Activated CD8-positive, alpha-beta memory T cell treated with anti-CD3 and anti-CD28 coated beads for 24 hours (primary cell): ENCODE results near the gene ATF3.
"Not testable (repeated sequence)": the region's sequence is repeated elsewhere in the genome, so short reads cannot be mapped to it uniquely, and the experiment has no call there.

Source experiments
- DNase-seq: peaks from one replicate; pipeline ENCODE4 v3.0.0-alpha.2; 2020

The ATF3 gene

DNA sequence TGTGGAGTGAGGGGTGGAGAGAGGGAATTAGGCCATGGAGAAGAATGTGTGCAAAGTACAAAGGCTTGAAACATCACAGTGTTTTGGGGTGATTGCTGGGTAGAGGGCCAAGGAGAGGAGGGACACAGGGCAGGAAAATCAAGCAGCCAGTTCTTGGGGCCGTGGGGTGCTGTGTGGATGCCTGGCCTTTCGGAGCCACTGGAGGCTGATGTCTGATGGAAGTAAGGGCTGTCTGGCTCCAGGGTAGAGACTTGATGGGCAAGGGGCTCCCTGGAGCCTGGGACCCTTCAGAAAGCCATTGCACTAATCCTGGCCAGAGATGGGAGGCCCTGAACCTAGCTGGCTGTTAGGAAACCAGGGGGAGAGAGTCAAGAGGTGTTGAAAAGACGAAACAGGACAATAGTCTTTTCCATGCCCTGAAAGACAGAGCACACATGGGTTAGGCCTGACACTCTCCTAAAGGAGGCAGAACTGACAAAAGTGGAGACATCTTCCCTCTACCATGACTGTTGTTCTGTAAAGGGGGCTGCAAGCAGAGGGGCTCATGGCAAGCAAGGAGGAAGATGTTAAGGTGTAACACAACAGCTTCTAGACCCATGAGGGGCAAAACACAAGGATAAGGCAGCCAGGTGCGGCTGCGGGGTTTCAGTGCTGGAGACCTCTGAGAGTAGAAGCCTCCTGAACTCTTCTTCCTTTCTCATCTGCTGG lies 21.0 kb downstream of the ATF3 start:
- no peak for DNase-seq

DNA sequence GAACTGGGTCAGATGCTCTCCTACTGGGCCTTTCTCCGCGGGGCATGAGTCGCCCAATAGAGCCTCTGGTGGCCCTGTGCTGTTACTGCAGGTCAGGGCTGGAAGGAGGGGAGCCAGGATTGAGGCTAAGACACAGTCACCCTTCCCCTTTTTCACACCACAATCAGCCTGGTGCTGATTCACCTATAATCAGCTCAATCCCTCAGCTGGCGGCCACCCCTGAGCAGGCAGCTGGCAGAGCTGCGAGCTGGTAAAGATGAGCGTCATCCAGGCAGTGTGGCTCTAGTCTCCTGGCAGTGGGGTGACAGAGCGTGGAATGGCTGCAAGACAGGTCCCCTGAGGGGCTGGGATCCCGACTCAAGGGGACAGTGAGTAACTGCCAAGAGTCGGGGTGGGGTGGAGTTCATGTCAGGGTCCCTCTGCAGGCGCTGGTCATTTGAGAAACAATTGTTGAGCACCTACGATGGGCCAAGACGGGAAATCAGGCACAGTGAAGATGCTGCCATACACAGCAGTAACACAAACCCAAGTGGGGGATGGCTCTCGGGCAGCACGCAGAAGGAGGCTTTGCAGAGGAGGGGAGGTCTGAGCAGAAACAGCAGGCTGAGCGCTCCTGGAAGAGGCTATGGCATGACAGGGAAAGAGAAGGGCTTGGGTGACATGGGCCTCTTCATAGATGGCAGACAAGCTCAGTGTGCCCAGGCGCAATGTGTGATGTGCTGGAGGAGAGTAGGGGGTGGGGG lies 21.8 kb downstream of the ATF3 start:
- DNase-seq = peak; percentile 83

DNA sequence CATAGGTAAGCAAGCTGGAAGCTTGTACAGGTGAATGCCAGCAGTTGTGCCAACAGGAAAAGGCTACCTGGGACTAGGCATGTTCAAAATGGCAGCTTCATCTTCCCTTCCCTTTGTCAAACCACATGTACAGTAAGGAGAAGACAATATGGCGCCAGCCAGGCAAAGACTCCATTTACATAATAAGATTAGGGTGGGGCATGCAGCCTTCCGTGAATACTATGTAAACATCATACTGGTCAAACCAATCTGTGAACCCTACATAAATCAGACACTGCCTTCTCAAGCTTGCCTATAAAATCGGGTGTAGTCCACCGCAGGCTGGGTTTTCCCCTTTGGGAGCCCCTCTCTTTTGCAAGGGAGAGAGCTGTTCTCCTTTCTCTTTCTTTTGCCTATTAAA lies 24.6 kb downstream of the ATF3 start:
- DNase-seq = no peak

DNA sequence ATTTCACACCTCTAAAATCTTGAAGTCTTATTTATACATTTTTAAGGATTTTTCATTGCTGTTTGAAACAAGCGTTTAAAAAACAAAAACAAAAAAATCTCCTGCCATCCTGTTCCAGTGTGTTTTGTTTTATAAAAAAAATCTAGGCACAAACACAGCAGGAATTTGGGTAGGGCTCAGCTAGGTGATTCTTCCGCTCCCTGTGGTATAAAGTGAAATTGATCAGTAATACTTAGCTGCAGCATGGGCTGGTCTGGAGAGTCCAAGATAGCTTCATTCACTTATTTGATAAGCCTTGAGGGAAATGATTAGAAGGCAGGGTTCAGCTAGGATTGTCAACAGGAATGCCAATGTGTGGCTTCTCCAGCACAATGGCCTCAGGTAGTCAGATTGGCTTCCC lies 25.7 kb downstream of the ATF3 start:
- no peak for DNase-seq

DNA sequence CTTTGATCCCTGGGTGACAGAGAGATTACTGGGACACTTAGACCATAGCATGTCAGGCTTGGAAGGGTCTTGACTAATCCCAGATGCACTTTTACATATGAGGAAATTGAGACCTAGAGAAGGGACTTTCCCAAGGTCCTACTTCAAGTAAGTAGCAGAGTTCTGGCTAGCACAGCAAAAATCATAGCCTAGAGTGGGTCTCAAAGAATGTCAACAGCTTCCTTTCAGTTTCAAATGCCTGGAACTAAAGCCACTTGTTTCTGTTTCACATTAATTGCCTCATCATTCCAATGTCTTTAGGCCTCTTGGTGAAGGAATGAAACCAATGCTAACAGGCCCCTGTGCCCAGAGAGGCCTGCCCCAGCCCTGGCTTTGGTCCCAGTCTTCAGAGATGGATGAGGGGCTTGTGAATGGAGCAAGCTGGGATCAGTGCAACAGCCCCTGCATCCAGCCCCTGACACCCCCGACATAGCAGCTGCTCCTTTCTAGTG lies 26.6 kb downstream of the ATF3 start:
- no peak for DNase-seq

DNA sequence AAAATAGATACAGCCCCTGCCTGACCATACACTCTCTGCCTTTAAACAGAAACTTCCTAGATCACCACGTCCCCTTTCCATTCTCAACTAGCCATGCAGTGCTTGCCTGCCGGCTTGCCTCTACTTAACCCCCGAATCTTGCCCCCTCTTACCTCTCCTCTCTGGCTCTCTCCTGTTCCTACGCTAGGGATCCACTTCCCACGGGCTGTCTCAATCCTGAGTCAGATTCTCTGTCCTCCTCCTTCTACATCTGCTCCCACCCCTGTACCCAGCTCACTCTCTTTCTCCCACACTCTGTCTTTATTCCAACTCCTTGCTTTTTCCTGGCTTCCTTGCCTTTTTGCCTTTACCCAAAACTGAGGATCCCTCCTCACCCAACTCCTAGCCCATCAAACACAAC lies 29.3 kb downstream of the ATF3 start:
- DNase-seq = no peak

DNA sequence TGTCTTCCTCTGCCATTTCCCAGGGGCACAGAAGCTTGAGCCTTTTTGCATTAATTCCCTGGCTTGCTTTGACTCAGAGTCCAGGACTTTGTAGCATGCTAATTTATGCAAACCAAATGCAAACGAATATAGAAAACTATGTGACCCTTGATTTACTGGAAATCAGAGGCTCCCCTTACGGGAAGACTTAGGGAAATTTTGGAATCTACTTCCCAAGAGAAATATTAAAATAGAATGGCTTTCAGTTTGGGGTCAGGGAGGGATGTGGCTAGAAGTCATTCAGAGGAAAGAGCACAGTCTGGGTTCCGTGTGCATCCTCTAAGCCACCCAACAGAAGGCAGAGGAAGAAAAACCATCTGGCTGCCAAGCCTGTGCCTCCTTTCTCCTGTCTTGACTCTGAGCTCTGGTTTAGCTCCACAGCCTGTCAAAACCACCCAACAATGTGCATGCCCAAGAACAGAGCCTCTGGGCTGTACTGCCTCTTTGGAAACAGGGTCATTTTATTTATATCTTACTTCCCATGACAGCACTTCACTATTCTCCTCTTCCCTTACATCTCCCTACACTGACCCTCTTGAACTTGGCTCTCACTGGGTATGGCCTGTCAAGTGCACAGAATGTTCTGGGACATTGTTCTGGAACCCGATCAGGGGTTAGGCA lies 30.1 kb downstream of the ATF3 start:
- no peak for DNase-seq

DNA sequence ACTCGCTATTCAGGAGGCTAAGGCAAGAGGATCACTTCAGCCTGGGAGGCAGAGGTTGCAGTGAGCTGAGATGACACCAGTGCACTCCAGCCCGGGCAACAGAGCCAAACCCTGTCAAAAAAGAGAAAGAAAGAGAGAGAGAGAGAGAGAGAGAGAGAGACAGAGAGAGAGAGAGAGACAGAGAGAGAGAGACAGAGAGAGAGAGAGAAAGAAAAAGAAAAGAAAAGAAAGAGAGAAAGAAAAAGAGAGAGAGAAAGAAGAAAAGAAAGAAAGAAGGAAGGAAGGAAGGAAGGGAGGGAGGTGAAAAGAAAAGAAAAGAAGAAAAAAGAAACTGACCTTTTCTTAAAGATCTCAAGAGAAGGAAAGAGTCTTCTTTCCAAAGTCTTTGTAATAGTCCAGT lies 31.0 kb downstream of the ATF3 start:
- not testable (repeated sequence) for DNase-seq

DNA sequence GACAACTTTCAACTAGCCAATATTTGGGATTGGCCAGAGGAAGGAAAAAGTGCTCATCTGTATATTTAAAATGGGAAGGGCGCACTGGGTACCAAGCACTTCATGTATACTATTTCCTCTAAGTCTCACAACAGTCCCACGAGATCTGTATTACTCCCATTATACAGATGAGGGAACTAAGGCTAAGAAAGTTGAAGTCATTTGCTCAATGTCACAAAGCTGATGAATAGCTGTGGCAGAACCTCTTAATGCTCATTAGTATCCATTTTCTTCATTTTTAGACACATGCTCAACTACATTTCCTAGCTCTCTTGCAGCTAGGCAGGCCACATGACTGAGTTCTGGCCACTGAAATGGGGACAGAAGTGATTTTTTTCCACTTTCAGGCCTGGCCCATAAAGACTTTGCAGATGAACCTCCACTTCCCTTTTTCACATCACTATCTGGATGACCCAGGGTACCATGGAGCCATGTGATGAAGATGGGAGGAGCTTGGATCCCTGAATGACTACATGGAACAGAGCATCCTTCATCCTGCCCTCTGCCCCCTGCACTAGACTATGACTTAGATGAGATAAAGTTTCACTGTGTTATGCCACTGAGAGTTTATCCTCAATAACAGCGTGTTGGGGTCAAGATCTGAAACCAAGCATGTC lies 31.8 kb downstream of the ATF3 start:
- no peak for DNase-seq

DNA sequence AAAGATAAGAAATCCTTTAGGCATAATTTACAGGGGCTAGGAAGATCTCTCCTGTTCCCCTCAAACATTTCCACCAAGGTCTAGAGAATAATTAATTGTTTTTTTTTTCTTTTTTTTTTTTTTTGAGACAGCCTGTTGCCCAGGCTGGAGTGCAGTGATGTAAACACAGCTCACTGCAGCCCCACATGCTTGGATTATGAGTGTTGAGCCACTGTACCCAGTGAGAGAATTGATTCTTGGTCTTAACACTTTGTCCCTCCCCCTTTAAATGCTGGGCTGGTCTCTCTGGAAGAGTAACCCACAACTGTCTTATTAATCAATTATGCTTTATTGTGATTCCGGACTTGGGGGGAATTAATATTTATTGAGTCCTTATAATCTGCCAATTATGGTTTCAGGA lies 33.4 kb downstream of the ATF3 start:
- DNase-seq = no peak

DNA sequence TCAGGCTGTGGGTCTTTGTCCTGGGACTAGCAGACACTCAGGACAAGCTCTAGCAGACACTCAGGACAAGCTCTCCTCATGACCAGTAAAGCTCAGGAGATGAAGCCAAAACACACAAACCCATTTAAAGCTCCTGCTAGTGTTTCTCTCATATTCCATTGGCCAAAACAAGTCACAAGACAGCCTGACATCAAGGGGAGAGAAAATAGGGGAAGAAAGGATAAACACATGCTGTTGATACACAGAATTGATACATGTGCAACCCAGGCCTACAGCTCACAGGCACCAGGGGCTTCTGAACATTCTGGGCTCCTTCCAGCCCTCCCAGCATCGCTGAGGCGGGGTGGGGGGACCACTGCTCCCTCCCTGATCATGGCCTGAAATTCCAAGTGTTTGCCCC lies 35.3 kb downstream of the ATF3 start:
- DNase-seq = no peak

DNA sequence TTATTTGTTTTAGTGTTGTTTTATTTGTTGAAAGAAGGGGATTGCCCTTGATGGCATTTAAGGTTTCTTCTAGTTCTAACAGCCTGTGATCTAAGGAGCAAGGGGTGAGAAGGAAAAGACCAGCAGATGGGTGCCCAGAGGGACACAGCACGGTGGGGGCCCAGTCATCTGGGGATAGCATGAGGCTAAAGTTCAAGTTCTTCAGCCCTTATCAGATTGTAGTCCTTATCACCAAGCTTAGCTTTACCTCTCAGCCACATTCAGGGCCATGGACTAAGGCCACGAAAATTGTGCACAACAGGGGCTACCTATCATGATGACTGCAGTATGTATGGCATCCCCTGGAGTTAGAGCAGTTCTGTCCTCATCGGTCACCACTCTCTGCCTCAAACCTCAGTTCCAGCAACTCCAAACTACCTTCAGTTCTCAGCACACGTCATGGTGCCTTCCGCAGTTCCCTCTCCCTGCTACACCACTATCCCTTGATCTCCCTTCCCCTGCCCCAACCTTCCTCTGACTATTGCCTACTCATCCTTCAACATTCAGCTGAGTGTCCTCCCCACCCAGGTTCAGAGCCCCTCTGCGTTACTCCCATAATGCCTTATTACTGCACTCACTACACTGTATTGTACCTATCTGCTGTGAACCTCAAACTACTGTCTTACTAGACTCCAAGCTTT lies 36.4 kb downstream of the ATF3 start:
- DNase-seq = no peak

DNA sequence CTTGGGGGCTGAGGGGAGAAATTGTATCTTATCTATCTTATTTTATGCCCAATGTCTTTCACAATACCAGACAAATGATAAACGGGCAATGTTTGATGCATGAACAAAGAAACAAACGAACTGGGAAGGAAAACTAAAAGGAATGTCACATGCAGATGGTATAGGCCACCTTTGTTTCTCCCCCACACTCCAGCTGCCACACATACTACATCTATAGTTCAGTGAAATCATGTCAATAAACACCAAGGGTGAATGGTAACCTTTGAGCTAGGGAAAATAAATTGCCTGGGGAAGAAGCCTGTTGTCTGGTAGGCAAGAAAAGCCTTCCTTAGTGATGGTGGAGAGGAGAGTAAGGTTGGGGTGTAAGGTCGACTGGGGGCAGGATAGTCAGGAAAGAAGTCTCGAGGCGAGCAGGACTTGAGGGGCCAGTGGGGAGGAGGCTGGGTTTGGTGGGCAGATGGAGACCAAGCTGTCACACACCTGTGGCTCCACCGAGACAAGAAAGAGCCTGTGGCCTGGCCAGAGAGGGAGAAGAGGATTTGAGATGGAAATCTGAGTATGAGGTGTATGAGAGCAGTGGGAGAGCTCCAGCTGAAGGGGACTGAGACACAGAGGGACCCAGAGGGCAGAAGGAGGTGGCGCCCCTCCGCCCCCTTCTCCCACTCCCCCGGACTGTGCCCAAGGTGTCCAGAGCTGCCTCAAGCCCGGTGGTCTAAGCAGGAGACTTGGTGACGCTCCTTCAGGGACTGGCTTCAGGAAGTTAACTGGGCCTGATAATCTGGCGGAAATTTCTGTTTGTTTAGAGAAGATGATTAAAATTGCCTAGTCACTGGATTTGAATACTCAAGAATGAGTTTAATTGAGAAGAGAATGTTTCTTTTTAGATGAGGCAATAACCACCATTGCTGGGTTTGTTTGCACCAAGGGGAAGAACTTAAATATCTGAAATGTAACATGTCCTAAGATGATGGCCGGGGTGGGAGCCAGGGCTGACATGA lies 37.3 kb downstream of the ATF3 start:
- no peak for DNase-seq

DNA sequence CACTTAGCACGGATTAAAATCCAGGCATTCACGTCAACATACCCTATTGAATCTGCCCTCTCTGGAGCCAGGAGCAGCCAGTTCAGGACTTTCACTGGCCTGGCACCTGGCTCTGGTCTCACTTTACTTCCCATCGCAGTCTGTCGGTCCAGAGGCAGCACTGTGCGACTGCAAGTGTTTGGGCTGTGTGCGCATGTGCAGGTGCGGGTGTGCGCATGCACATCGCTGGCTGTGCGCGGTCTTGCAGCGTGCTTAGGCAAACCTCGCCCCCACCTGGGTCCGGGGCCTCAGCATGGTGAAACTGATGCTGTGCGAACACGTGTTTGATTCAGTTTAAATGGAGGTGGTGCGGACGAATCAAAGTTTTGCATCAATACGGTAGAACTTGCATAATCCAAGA lies 38.0 kb downstream of the ATF3 start:
- no peak for DNase-seq

DNA sequence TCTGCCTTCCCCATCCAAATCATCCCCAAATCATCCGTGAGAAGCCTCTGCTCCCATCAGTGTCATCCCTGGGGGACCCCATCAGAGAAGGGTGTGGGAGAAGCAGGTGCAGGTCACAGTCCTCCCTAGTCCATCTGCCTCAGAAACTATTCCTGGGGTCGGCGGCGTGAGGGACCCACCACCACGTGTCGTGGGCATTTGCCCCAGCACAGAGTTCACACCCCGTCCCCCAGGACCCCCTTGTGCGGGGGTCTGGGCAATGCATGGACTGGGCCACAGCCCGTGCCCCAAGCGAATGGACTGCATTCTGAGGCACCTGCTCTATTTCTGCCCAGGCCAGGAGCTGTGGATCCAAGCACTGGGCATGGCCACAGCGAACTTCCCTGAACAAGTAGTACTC lies 38.4 kb downstream of the ATF3 start:
- DNase-seq = no peak

DNA sequence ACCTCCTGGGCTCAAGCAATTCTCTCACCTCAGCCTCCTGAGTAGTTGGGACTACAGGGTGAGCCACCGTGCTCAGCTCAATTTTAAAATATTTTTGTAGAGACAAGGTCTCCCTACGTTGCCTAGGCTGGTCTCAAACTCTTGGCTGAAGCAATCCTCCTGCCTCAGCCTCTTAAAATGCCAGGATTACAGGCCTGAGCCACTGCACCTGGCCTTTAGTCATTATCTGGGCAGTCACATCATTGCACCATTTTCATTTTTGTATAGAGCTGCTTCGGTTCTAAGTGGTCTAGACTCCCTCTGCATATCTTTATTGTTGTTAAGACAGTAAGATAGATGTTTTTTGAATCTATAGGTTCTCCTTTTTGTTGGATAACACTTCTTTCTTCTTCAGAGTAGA lies 39.9 kb downstream of the ATF3 start:
- no peak for DNase-seq

DNA sequence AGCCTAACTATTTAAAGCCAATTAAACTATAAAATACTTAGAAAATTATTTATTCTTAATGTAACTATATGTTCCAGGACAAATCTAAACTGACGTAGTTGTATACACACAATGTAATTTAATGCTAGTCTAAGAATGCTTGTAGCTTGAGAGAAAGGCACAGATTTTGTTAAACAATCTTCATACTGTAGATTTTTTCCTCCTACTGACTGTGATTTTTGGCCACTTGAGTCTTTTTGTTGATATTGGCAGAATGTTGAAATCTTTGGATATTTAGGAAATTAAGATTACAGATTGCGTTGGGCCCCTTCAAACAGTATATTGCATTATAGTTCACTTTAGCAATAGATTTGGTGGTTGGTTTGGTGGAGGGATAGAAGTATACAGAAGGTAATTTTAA lies 40.5 kb downstream of the ATF3 start:
- no peak for DNase-seq

DNA sequence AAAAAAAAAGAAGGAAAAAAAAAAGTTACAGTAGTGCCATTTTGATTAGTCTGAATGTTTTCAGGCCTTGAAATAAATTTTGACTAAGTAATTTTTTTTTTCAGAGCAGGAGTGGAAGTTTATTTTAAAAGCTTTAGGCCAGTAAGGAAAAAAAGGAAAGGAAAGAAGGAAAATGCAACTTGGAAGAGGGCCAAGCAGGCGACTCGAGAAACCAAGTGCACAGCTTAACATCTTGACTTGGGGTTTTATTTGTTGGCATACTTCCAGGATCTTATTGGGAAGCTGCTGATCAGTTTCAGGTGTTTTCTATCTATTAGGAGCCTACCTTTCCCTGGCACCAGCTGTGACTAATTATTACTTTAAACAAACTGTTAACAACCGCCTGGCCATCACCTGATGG lies 41.7 kb downstream of the ATF3 start:
- DNase-seq = no peak

DNA sequence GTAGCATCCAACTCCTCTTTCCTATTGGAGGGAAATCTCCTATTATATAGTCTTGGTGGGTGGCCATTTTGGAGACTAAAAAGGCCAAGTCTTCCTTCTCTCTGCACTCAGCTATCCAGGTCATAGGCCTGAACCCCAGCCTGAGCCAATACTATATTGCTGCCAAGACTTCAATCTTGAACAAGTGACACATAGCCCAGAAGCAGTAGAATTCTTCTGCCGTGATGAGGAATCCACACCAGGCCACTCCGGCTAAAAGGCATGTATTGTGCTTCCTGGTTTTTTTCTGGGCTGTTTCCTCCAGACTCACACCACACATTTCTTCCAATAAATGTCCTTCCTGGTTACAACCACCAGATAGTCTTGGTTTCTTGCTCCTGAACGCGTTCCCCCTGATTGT lies 43.0 kb downstream of the ATF3 start:
- DNase-seq = no peak

DNA sequence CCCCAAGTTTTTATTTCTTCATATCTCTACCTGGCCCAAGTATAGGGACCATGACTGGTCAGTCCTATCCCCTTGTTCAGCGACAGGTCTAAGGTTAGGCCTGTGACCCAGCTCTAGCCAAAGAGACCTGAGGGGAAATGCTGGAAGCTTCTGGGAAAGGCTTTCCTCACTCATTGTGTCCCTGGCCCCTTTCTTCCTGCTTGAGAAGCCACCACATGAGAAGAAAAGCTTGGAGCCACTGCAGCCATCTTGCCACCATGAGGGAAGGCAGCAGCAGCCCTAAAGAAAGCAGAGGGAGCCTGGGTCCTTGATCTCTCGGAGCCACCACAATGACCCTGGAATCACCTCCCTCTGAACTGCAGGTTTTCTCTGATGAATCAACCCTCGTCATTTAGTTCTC lies 43.4 kb downstream of the ATF3 start:
- DNase-seq = no peak

DNA sequence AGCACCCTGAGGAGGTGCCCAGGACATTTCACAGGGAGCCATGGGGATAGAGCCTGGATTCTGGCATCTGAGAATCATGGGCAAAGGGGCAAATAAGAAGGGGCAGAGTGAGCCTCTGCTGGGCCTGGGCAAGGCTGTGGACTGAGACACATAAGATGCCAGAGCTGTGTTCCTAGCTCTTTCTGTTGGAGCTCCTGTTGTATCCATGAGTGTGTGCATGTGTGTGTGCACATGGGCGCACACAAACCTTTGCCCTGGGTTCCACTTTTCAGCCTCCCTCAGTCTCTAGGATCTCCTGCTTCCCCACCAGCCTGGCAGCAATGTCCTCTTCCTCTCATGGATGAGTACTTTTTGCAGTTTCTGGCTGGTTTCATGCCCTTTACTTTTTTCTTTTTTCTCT lies 44.0 kb downstream of the ATF3 start:
- DNase-seq = no peak
